IPS DF 6.9 (cell line): ENCODE data around the gene ADARB1.

ENCODE experiments used
- DNase-seq: peaks from one replicate; pipeline ENCODE4 v3.0.0-alpha.2; 2013; ENCODE audit warnings: low read depth, low spot score
- H3K27ac ChIP-seq: one replicate; pipeline ENCODE4 v1.5.1; 2013; ENCODE audit warnings: low read length, control low read depth
- H3K27me3 ChIP-seq: 2 replicates; pipeline ENCODE4 v1.6.1; 2013; ENCODE audit warnings: mild to moderate bottlenecking, low read length; ENCODE audit not compliant: control insufficient read depth, insufficient read depth
- H3K36me3 ChIP-seq: 2 replicates; pipeline ENCODE4 v1.6.1; 2013; ENCODE audit warnings: low read length; ENCODE audit not compliant: control insufficient read depth, insufficient read depth
- H3K4me1 ChIP-seq: 2 replicates; pipeline ENCODE4 v1.6.1; 2013; ENCODE audit warnings: low read length; ENCODE audit not compliant: control insufficient read depth, insufficient read depth
- H3K4me3 ChIP-seq: 2 replicates; pipeline ENCODE4 v1.5.1; 2013; ENCODE audit warnings: mild to moderate bottlenecking, low read length
- H3K9me3 ChIP-seq: 2 replicates; pipeline ENCODE4 v1.6.1; 2013; ENCODE audit warnings: low read length, inconsistent platforms; ENCODE audit not compliant: control insufficient read depth, insufficient read depth
- WGBS: extraction: QIAGEN DNeasy Blood & Tissue Kit; methylation state at CpG from one replicate; pipeline ENCODE4 v1.1.7; 2013; ENCODE audit warnings: mixed read lengths, missing lambda C conversion rate; ENCODE audit not compliant: insufficient read length, insufficient coverage; 5-methylcytosine and 5-hydroxymethylcytosine counted together

The ADARB1 gene

DNA sequence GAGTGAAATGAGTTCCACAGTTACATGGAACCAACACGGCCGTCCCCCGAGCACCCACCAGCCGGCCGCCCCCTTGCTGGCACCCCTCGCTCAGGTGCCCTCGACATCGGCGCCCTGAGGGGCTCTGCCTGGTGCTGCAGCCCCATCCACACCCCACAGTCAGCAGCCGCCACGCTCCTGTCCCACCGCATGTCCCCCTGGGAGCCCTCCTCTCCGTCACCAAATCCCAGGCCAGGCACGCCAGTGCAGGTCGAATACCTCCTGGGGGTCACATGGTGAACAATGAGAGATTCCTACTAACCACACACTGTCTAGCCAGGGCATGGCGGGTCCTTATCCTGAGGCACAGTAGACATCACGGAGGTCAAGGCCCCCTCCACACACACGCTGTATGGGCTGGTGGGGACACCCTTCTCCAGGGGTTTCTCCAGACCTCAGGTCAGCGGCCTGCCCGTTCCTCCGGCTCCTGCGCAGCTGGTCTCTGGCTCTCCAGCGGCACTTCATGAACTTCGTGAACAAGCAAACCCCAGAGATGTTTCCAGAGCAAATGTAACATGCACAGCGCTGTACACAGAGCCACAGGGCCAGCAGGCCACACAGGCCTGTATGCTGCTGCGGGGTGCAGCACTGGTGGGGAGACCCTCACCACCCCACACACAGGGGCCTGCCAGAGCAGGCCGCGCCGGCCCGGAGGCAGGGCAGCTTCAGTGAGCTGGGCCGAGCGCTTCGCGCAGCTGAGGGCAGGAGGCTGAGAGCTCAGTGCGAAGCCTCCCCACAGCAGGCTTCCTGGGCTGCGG lies 191.5 kb downstream of the ADARB1 start:
- H3K27ac ChIP-seq = no peak overlapping the region
- no peaks in the 10 kb centered on the region for H3K9me3 ChIP-seq
- peaks cover 50% of the 10 kb centered on the region for H3K36me3 ChIP-seq
- WGBS = no CpG with 5 or more reads among the region's 36 CpGs
- H3K27me3 ChIP-seq = no peaks in the 10 kb centered on the region
- DNase-seq = no peak
- no peak overlapping the region for H3K4me3 ChIP-seq
- H3K4me1 ChIP-seq = no peaks in the 10 kb centered on the region

DNA sequence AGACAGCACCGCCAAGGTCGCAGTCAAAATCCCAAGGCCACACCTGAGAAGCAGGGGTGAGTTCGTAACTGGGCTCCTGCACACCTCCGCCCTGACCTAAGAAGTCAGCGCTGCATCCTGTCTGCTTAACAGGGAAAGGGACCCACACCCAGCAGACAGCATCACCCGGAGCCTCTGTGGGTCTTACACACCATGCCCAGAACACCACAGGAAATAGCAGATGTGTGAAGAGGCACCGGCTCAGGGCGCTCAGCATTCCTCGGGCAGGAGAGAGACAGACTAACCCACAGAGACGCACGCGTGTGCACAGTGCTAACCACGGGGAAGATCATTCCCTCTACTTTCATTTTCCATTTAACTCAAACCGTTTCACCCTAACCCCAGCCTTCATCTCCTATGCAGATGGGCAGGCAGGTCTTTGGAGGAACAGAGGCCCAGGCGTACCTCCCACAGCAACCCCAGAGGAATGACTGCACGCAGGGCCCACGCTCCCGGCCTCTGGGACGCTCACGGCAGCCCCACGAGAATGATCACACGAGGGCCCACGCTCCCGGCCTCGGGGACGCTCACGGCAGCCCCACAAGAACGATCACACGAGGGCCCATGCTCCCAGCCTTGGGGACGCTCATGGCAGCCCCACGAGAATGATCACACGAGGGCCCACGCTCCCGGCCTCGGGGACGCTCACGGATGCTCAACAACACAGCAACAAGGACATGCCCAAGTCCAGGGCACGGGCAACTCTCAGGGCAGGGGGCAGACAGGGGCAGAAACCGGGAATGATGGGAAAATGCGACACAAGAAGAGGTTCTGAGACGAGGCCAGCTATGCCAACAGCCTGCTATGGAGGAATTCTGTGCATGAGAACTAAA lies 192.4 kb downstream of the ADARB1 start:
- Histone ChIP-seq H3K4me1 (no peaks in the 10 kb centered on the region), H3K27ac (no peak overlapping the region), H3K4me3 (no peak overlapping the region), H3K36me3 (peaks cover 50% of the 10 kb centered on the region), H3K9me3 (no peaks in the 10 kb centered on the region), H3K27me3 (no peaks in the 10 kb centered on the region)
- no CpG with 5 or more reads among the region's 41 CpGs for WGBS
- DNase-seq = no peak

DNA sequence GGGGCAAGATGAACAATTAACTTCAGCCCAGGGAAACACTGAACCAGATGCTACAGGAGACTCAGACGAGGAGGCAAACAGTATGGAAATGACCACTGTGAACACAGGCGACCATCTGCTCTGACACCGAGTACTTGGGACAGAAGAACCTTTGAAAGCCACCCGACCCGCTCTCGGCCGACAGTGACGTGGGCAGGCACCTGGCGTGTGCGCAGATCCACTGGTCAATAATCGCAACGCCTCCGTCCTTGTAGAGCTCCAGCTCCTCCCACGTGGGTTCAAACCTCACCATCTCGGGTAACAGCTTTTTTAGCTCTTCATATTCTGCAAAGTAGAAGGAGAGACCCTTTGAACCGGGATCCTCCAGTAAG lies 193.0 kb downstream of the ADARB1 start:
- H3K4me1 ChIP-seq = no peaks in the 10 kb centered on the region
- no peaks in the 10 kb centered on the region for H3K27me3 ChIP-seq
- peaks cover 50% of the 10 kb centered on the region for H3K36me3 ChIP-seq
- H3K9me3 ChIP-seq = no peaks in the 10 kb centered on the region
- no CpG with 5 or more reads among the region's 16 CpGs for WGBS
- DNase-seq = no peak
- H3K4me3 ChIP-seq = no peak overlapping the region
- no peak overlapping the region for H3K27ac ChIP-seq

DNA sequence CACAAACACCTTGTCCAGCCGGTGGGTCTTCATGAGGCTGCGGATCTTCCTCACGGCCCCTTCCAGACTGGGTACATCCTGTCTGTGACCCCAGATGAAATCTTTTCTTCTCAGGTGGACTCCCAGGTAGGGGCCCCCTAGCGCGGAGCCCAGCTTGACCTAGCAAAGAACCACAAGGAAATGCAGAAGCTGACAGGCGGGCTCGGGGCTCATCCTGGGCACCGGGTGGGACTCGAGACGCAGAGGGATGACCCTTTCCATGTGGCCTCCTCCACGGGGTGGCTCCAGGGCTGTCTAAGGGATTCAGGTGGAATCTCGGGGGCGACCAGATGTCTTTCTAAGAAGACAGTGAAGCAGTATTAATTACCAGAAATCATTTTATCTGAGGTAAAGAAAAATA lies 195.5 kb downstream of the ADARB1 start:
- no peak for DNase-seq
- H3K36me3 ChIP-seq = peaks cover 35% of the 10 kb centered on the region

DNA sequence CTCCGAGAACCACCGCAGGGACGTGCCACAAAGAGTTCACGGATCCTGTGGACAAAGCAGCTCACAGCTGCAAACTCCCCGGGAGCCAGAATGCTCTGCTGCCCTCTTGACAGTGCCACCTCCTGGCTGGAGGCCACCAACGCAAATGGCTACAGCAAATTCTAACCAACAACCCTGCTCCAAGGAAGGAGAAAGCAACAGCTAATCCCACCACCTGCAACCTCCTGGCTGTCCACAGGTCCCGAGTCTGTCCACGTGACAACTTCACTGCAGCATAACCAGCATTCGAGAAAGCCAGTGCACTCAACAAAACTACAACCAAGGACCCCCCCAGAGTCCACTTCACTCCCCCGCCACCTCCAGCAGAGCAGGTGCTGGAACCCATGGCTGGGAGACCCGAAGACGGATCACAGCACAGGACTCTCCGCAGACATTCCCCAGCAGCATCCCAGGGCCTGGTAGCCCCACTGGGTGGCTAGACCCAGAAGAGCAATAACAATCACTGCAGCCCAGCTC lies 196.0 kb downstream of the ADARB1 start:
- WGBS = no CpG with 5 or more reads among the region's 13 CpGs
- no peak overlapping the region for H3K27ac ChIP-seq
- H3K27me3 ChIP-seq = no peaks in the 10 kb centered on the region
- H3K4me3 ChIP-seq = no peak overlapping the region
- no peaks in the 10 kb centered on the region for H3K4me1 ChIP-seq
- DNase-seq = no peak
- peaks cover 30% of the 10 kb centered on the region for H3K36me3 ChIP-seq
- no peaks in the 10 kb centered on the region for H3K9me3 ChIP-seq

More for the DNA sequence above, 195.5 kb downstream of the ADARB1 start:
- no peak overlapping the region for H3K27ac ChIP-seq
- WGBS = no CpG with 5 or more reads among the region's 13 CpGs
- no peaks in the 10 kb centered on the region for H3K9me3 ChIP-seq
- H3K4me3 ChIP-seq = no peak overlapping the region
- H3K4me1 ChIP-seq = no peaks in the 10 kb centered on the region
- no peaks in the 10 kb centered on the region for H3K27me3 ChIP-seq
